GM12878 (cell line): Measurements from ENCODE around the gene UBL4B.

Experiments used
- BHLHE40 ChIP-seq, 2 experiments: fragments of 450-650 bp in 1 of 2; IDR thresholded peaks; 2 replicates each; pipeline ENCODE4 v1.6.1; 2011 to 2017; ENCODE audit warnings: low read depth in 2 of 2, borderline replicate concordance in 1 of 2, improper control_type of control experiment in 1 of 2, low read length in 1 of 2, mild to moderate bottlenecking in 1 of 2
- CBX3 ChIP-seq: fragments of 200-600 bp; sonication (generic); IDR thresholded peaks from 2 replicates; pipeline ENCODE4 v1.6.1; 2016; ENCODE audit warnings: low read depth, borderline replicate concordance
- CREM ChIP-seq: IDR thresholded peaks from 2 replicates; pipeline ENCODE4 v1.6.1; 2014; ENCODE audit warnings: antibody characterized with exemption, low read depth
- EZH2 ChIP-seq: IDR thresholded peaks from 2 replicates; pipeline ENCODE4 v1.6.1; 2012; ENCODE audit warnings: low read depth, mild to moderate bottlenecking, control low read depth, inconsistent platforms, low read length, borderline replicate concordance; ENCODE audit not compliant: control insufficient read depth
- KDM1A ChIP-seq: fragments of 200-600 bp; sonication (generic); IDR thresholded peaks from 2 replicates; pipeline ENCODE4 v1.6.1; 2016; ENCODE audit warnings: borderline replicate concordance
- POLR2A ChIP-seq: IDR thresholded peaks from 2 replicates; pipeline ENCODE4 v1.6.1; 2011; ENCODE audit warnings: low read depth, mild to moderate bottlenecking, low read length
- RAD21 ChIP-seq: IDR thresholded peaks from 2 replicates; pipeline ENCODE4 v1.6.1; 2011; ENCODE audit warnings: mild to moderate bottlenecking, low read depth, low read length, moderate library complexity; ENCODE audit not compliant: insufficient read depth
- RAD51 ChIP-seq: fragments of 450-650 bp; IDR thresholded peaks from 2 replicates; pipeline ENCODE4 v1.6.1; 2016; ENCODE audit warnings: moderate library complexity, mild to moderate bottlenecking, inconsistent platforms
- RCOR1 ChIP-seq: conservative IDR thresholded peaks from 2 replicates; pipeline ENCODE4 v1.6.1; 2012; ENCODE audit warnings: low read depth, low read length, improper control_type of control experiment
- YY1 ChIP-seq: IDR thresholded peaks from 2 replicates; pipeline ENCODE4 v1.6.1; 2011; ENCODE audit warnings: low read depth, mild to moderate bottlenecking, low read length
- TF ChIP-seq, protein P1 (sequence below), 3 experiments: IDR thresholded peaks in 2 of 3; conservative IDR thresholded peaks in 1 of 3; 2 replicates each; pipeline ENCODE4 v1.5.1; 2011; ENCODE audit warnings: low read depth in 3 of 3, low read length in 3 of 3, mild to moderate bottlenecking in 3 of 3, control low read depth in 2 of 3, moderate library complexity in 2 of 3, inconsistent platforms in 1 of 3, mixed read lengths in 1 of 3; ENCODE audit not compliant: control insufficient read depth in 2 of 3, insufficient read depth in 1 of 3; ENCODE audit errors: extremely low read depth in 1 of 3
- TF ChIP-seq, protein P2 (sequence below): IDR thresholded peaks from 2 replicates; pipeline ENCODE4 v1.6.1; 2011; ENCODE audit warnings: borderline replicate concordance, low read depth, mild to moderate bottlenecking, moderate library complexity, mixed read lengths, low read length; ENCODE audit not compliant: insufficient read depth; ENCODE audit errors: extremely low read length
- TF ChIP-seq, protein P3 (sequence below): fragments of 450-650 bp; IDR thresholded peaks from 2 replicates; pipeline ENCODE4 v1.6.1; 2016; ENCODE audit warnings: mild to moderate bottlenecking
- TF ChIP-seq, protein P4 (sequence below): IDR thresholded peaks from 2 replicates; pipeline ENCODE4 v1.6.1; 2012; ENCODE audit warnings: mild to moderate bottlenecking, low read depth, low read length

DNA sequence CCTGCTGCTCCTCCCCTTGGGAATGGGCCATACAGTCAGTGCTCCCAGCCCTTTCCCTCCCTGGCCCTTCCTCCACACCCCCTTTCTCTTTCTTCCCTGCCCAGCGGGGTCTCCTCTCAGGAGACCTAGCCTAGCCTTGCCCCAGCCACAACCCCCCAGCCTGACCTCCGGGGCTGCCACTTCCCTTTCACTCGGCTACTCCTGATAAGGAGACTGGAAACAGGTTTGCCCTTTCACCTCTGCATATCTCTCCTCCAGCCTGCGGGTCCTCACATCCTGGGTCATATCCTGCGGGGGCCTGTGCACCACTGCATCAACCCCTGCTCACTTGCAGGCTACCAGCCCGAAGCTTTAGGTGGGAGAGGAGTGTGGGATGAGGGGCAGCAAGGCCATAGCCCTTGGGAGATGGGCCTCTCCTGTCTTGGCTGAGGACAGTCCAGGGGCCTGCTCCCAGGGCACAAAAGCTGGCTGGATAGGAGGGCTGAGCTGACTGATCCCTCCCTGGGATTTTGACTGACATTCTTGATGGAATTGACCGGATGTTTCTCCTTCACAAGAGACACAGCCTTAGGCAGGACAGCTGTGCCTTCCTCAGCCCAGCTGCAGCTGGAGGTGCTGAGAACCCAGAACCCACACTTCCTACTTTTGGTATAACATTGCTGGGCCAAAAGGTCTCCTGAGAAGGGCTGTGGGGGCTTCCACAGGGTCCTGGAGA is 22.5 kb upstream of the UBL4B start:
- TF ChIP-seq, protein P1, sequence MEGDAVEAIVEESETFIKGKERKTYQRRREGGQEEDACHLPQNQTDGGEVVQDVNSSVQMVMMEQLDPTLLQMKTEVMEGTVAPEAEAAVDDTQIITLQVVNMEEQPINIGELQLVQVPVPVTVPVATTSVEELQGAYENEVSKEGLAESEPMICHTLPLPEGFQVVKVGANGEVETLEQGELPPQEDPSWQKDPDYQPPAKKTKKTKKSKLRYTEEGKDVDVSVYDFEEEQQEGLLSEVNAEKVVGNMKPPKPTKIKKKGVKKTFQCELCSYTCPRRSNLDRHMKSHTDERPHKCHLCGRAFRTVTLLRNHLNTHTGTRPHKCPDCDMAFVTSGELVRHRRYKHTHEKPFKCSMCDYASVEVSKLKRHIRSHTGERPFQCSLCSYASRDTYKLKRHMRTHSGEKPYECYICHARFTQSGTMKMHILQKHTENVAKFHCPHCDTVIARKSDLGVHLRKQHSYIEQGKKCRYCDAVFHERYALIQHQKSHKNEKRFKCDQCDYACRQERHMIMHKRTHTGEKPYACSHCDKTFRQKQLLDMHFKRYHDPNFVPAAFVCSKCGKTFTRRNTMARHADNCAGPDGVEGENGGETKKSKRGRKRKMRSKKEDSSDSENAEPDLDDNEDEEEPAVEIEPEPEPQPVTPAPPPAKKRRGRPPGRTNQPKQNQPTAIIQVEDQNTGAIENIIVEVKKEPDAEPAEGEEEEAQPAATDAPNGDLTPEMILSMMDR (IDR thresholded peaks at IDR 0.05 in 2 of 3, conservative IDR thresholded peaks at IDR 0.05 in 1 of 3; ENCODE audit: control insufficient read depth in 2 of 3, extremely low read depth in 1 of 3, insufficient read depth in 1 of 3, low read depth in 3 of 3, low read length in 3 of 3): no peak
- TF ChIP-seq RAD51 (no peak), RCOR1 (no peak), CREM (no peak), KDM1A (no peak), CBX3 (no peak), YY1 (no peak), RAD21 (no peak), EZH2 (no peak), BHLHE40 (IDR thresholded peaks at IDR 0.05; ENCODE audit: borderline replicate concordance in 1 of 2, low read depth in 2 of 2, low read length in 1 of 2) (no peak), POLR2A (no peak)
- TF ChIP-seq, protein P2, sequence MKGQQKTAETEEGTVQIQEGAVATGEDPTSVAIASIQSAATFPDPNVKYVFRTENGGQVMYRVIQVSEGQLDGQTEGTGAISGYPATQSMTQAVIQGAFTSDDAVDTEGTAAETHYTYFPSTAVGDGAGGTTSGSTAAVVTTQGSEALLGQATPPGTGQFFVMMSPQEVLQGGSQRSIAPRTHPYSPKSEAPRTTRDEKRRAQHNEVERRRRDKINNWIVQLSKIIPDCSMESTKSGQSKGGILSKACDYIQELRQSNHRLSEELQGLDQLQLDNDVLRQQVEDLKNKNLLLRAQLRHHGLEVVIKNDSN: no peak
- TF ChIP-seq, protein P3, sequence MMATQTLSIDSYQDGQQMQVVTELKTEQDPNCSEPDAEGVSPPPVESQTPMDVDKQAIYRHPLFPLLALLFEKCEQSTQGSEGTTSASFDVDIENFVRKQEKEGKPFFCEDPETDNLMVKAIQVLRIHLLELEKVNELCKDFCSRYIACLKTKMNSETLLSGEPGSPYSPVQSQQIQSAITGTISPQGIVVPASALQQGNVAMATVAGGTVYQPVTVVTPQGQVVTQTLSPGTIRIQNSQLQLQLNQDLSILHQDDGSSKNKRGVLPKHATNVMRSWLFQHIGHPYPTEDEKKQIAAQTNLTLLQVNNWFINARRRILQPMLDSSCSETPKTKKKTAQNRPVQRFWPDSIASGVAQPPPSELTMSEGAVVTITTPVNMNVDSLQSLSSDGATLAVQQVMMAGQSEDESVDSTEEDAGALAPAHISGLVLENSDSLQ: no peak
- TF ChIP-seq, protein P4, sequence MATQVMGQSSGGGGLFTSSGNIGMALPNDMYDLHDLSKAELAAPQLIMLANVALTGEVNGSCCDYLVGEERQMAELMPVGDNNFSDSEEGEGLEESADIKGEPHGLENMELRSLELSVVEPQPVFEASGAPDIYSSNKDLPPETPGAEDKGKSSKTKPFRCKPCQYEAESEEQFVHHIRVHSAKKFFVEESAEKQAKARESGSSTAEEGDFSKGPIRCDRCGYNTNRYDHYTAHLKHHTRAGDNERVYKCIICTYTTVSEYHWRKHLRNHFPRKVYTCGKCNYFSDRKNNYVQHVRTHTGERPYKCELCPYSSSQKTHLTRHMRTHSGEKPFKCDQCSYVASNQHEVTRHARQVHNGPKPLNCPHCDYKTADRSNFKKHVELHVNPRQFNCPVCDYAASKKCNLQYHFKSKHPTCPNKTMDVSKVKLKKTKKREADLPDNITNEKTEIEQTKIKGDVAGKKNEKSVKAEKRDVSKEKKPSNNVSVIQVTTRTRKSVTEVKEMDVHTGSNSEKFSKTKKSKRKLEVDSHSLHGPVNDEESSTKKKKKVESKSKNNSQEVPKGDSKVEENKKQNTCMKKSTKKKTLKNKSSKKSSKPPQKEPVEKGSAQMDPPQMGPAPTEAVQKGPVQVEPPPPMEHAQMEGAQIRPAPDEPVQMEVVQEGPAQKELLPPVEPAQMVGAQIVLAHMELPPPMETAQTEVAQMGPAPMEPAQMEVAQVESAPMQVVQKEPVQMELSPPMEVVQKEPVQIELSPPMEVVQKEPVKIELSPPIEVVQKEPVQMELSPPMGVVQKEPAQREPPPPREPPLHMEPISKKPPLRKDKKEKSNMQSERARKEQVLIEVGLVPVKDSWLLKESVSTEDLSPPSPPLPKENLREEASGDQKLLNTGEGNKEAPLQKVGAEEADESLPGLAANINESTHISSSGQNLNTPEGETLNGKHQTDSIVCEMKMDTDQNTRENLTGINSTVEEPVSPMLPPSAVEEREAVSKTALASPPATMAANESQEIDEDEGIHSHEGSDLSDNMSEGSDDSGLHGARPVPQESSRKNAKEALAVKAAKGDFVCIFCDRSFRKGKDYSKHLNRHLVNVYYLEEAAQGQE: no peak
